ENCODE measurements around the gene PSG5. TPM values are rescaled to one million over a fixed set of nuclear protein-coding genes. Genes with fewer than 3 reads are reported as not detected.

Gene PSG5
- total RNA-seq, 1 donor from 2014 or later: not detected

Other genes starting within 250 kb of the PSG5 start
- gene PSG7, start 249.3 kb downstream of the PSG5 start, total RNA-seq: under 0.01 TPM in 1 of 2 replicates, not detected in the other
- 0.13 TPM in 2 replicates for gene PSG11, start 160.1 kb downstream of the PSG5 start, total RNA-seq
- not detected in 2 replicates for gene PSG2, start 103.8 kb downstream of the PSG5 start, total RNA-seq
- 2.3 TPM in 1 of 2 replicates, not detected in the other for gene PSG4, start 19.1 kb upstream of the PSG5 start, total RNA-seq
- gene PSG9, start 83.0 kb upstream of the PSG5 start, total RNA-seq: 0.13 TPM in 1 of 2 replicates, not detected in the other
- 0.13 and 4.7 TPM in 2 replicates for gene CD177, start 167.2 kb upstream of the PSG5 start, total RNA-seq
- gene TEX101, start 228.4 kb upstream of the PSG5 start, total RNA-seq: not detected in 2 replicates